Heart right ventricle (tissue), 16 donors: ENCODE measurements around the gene GTF2A2. TPM values are rescaled to one million over a fixed set of nuclear protein-coding genes. Genes with fewer than 3 reads are reported as not detected.
"Not testable (repeated sequence)": the region's sequence is repeated elsewhere in the genome, so short reads cannot be mapped to it uniquely, and the experiment has no call there.

ENCODE experiments used
- ATAC-seq, 8 donors: fragments of 200-7000 bp; cut with Tn5 transposase; one replicate each; pipeline ENCODE4 v1.9.1; 2020; ENCODE audit warnings: mild to moderate bottlenecking in 8 of 8, moderate library complexity in 8 of 8, moderate number of reproducible peaks in 1 of 8
- DNase-seq, 2 donors: peaks; one replicate each; pipeline ENCODE4 v3.0.0-alpha.2; 2020
- H3K27ac ChIP-seq, 10 donors: fragments of 200-600 bp; sonication (generic) in 2 of 10; one replicate each; pipeline versions ENCODE4 v1.5.0 to v1.8.0; 2020 to 2022; ENCODE audit warnings: mild to moderate bottlenecking in 3 of 10
- H3K27me3 ChIP-seq, 7 donors: fragments of 200-600 bp; one replicate each; pipeline ENCODE4 v1.8.0; 2021 to 2022; ENCODE audit warnings: mild to moderate bottlenecking in 2 of 7
- H3K36me3 ChIP-seq, 9 donors: fragments of 200-600 bp; sonication (generic) in 1 of 9; one replicate each; pipeline versions ENCODE4 v1.5.0 to v1.8.0; 2020 to 2022; ENCODE audit warnings: mild to moderate bottlenecking in 2 of 9
- H3K4me1 ChIP-seq, 9 donors: fragments of 200-600 bp; sonication (generic) in 1 of 9; one replicate each; pipeline versions ENCODE4 v1.5.0 to v1.8.0; 2020 to 2022; ENCODE audit warnings: mild to moderate bottlenecking in 4 of 9
- H3K4me3 ChIP-seq, 10 donors: fragments of 200-600 bp; sonication (generic) in 2 of 10; one replicate each; pipeline versions ENCODE4 v1.5.0 to v1.8.0; 2020 to 2022; ENCODE audit warnings: mild to moderate bottlenecking in 7 of 10, moderate library complexity in 2 of 10
- H3K9me3 ChIP-seq, 11 donors: fragments of 200-600 bp in 10 of 11; sonication (generic) in 2 of 11; one replicate each; pipeline versions ENCODE4 v1.5.0 to v1.8.0; 2013 to 2022; ENCODE audit warnings: mild to moderate bottlenecking in 2 of 11, control low read depth in 1 of 11, moderate library complexity in 1 of 11
- CTCF ChIP-seq, 9 donors: fragments of 200-600 bp; sonication (generic) in 2 of 9; IDR thresholded peaks; one replicate each; pipeline versions ENCODE4 v1.5.0 to v1.8.0; 2021 to 2022; ENCODE audit warnings: antibody characterized with exemption in 9 of 9, mild to moderate bottlenecking in 5 of 9, moderate library complexity in 1 of 9
- WGBS, 2 donors: extraction: QIAGEN DNeasy Blood & Tissue Kit; methylation state at CpG; one replicate each; pipeline ENCODE4 v1.1.7; 2013; ENCODE audit warnings: inconsistent platforms in 1 of 2; 5-methylcytosine and 5-hydroxymethylcytosine counted together
- intact Hi-C, 10 donors: fragments of 100-400 bp; cut with DNase I; formaldehyde crosslinking; loops; one replicate each; pipeline versions ENCODE4 v1.11.1 to v1.14.2; 2022
- polyA plus RNA-seq, 2 donors: library from polyadenylated mRNA; stranded (reverse); fragments of 200-250 nt; gene quantifications; one replicate each; pipeline ENCODE4 v1.2.3, GENCODE V29; 2013
- total RNA-seq, 10 donors: library from RNA; stranded (reverse); fragmentation: NEBNext Ultra II Directional in 3 of 10; extraction: Animal tissue kit (Norgen Biotek cat#: 25700) in 3 of 10; gene quantifications; one replicate each; pipeline versions ENCODE4 v1.2.1 to v1.2.4, GENCODE V29; 2021 to 2023
- donor health status: Arrhythmogenic right ventricular cardiomyopathy.
- donor health status: ischemic (EF 13 %, LVEDD 7.1; RV severe dilation, severe dysfunction).
- donor health status: healthy with polysubstance abuse.
- donor health status: DM: no; HTN: yes; CAD: no.
- donor health status: DM: no; HTN: no; CAD: no.
- donor health status: ischemic (EF 25% LVEDD 6.9; RV normal size, moderate dysfunction).
- donor health status: ischemic (EF 25% LVEDD 5.7; RV mildly dilated, moderate dysfunction).
- donor health status: healthy.
- donor health status: DM: yes; HTN: yes; CAD: no.
- donor health status: Ischemic cardiomyopathy.
- donor health status: ischemic (EF 35%, LVEDD 5.7; RV mildly dilated, moderate dysfunction).
- donor health status: nonischemic (EF 11% LVEDD 7.7; RV severe dilation, severe dysfunction).
- donor health status: DM: yes; HTN: yes; CAD: no.
- donor health status: PGD.
- donor health status: ischemic (EF 29% LVEDD 5.4; RV normal size, mild dysfunction).
- donor health status: nonischemic (EF 23%, LVEDD 6.1; RV moderate dilation, normal function).

The GTF2A2 gene
- total and polyA plus RNA-seq, 12 donors, result 56.9 to 150 (median 126) TPM

- DNase-seq, result no peak
- Histone ChIP-seq H3K9me3 (no peaks in the 10 kb centered on the region), H3K27me3 (peaks cover 0 to 14% (median 4%) of the 10 kb centered on the region in 7 donors), H3K36me3 (no peaks in the 10 kb centered on the region), H3K4me3 (no peak overlapping the region), H3K27ac (no peak overlapping the region), H3K4me1 (no peaks in the 10 kb centered on the region)
- no peak for TF ChIP-seq CTCF (IDR thresholded peaks at IDR 0.05)
- ATAC-seq, result no peak
- intact Hi-C loops, result no loop called here
- WGBS, 2 donors, result 69% methylated on average over 4 of the region's 4 CpGs
Measured at GRCh38 chr15:59701880-59702279, 44.6 kb upstream of the GTF2A2 start.

GRCh38 chr15:59699810-59700431, 42.6 kb upstream of the GTF2A2 start:
- Histone ChIP-seq H3K4me1 (no peaks in the 10 kb centered on the region), H3K36me3 (no peaks in the 10 kb centered on the region), H3K4me3 (no peak overlapping the region), H3K27ac (no peak overlapping the region), H3K9me3 (no peaks in the 10 kb centered on the region), H3K27me3 (peaks cover 0 to 14% (median 4%) of the 10 kb centered on the region in 7 donors)
- no peak for ATAC-seq
- TF ChIP-seq CTCF (IDR thresholded peaks at IDR 0.05), result no peak
- WGBS, 2 donors, result 70 to 76% methylated on average over 4 of the region's 4 CpGs
- intact Hi-C loops, result loop anchor here in 6 of 10 donors (5.0 to 10.0 kb wide), 3 partner anchors 475 to 625 kb away; no protein-coding TSS in a partner anchor
- DNase-seq, result no peak

- not testable (repeated sequence) for ATAC-seq, DNase-seq, H3K27ac ChIP-seq, H3K4me1 ChIP-seq, H3K9me3 ChIP-seq, H3K4me3 ChIP-seq, H3K36me3 ChIP-seq
- WGBS, 2 donors, result 83 to 90% methylated on average over 4 of the region's 4 CpGs
- intact Hi-C loops, result loop anchor here in 6 of 10 donors (5.0 to 10.0 kb wide), 3 partner anchors 477 to 627 kb away; no protein-coding TSS in a partner anchor
- H3K27me3 ChIP-seq, result peaks cover 0 to 11% (median 0%) of the 10 kb centered on the region in 7 donors
Measured at GRCh38 chr15:59698065-59698464, 40.8 kb upstream of the GTF2A2 start.

- intact Hi-C loops, result loop anchor here in 6 of 10 donors (5.0 to 10.0 kb wide), 3 partner anchors 478 to 628 kb away; no protein-coding TSS in a partner anchor
- ATAC-seq (no peak), DNase-seq (no peak)
- H3K9me3 ChIP-seq, result no peaks in the 10 kb centered on the region
- no peak for TF ChIP-seq CTCF (IDR thresholded peaks at IDR 0.05)
- H3K4me1 ChIP-seq, result peaks cover 0 to under 1% (median 0%) of the 10 kb centered on the region in 9 donors
- H3K27me3 ChIP-seq, result peaks cover 0 to 6% (median 0%) of the 10 kb centered on the region in 7 donors
- H3K4me3 ChIP-seq, result no peak overlapping the region
- H3K27ac ChIP-seq, result no peak overlapping the region
- 71 to 79% methylated on average over 4 of the region's 4 CpGs for WGBS, 2 donors
- H3K36me3 ChIP-seq, result no peaks in the 10 kb centered on the region
Measured at GRCh38 chr15:59696332-59696731, 39.0 kb upstream of the GTF2A2 start.

GRCh38 chr15:59694779-59695178, 37.5 kb upstream of the GTF2A2 start:
- DNase-seq (no peak), ATAC-seq (no peak)
- 97 to 100% methylated on average over 1 of the region's 1 CpG for WGBS, 2 donors
- no peaks in the 10 kb centered on the region for H3K9me3 ChIP-seq
- intact Hi-C loops, result loop anchor here in 6 of 10 donors (5.0 to 10.0 kb wide), 3 partner anchors 480 to 630 kb away; no protein-coding TSS in a partner anchor
- no peak overlapping the region for H3K27ac ChIP-seq
- peaks cover 0 to 6% (median 0%) of the 10 kb centered on the region in 7 donors for H3K27me3 ChIP-seq
- no peak for TF ChIP-seq CTCF (IDR thresholded peaks at IDR 0.05)
- H3K4me3 ChIP-seq, result no peak overlapping the region
- peaks cover 0 to 16% (median 4%) of the 10 kb centered on the region in 9 donors for H3K4me1 ChIP-seq
- H3K36me3 ChIP-seq, result no peaks in the 10 kb centered on the region
